ENCODE measurements around the gene TMPRSS4.

Gene TMPRSS4

GRCh38 chr11:118138839-118139420, 62.1 kb downstream of the TMPRSS4 start:
- DNase-seq: no peak

- DNase-seq: no peak
Measured at GRCh38 chr11:118139578-118139977, 62.7 kb downstream of the TMPRSS4 start.

- DNase-seq: no peak
Measured at GRCh38 chr11:118142081-118142480, 65.2 kb downstream of the TMPRSS4 start.

GRCh38 chr11:118142809-118143208, 65.9 kb downstream of the TMPRSS4 start:
- DNase-seq: no peak

GRCh38 chr11:118143661-118144185, 66.8 kb downstream of the TMPRSS4 start:
- DNase-seq: no peak

- no peak for DNase-seq
Measured at GRCh38 chr11:118144301-118145268, 67.7 kb downstream of the TMPRSS4 start.

- DNase-seq: no peak
Measured at GRCh38 chr11:118145285-118146227, 68.7 kb downstream of the TMPRSS4 start.

- DNase-seq: no peak
Measured at GRCh38 chr11:118146554-118146953, 69.7 kb downstream of the TMPRSS4 start.

GRCh38 chr11:118147502-118147901, 70.6 kb downstream of the TMPRSS4 start:
- DNase-seq: no peak

- DNase-seq: no peak
Measured at GRCh38 chr11:118148240-118148639, 71.4 kb downstream of the TMPRSS4 start.

GRCh38 chr11:118148856-118149255, 72.0 kb downstream of the TMPRSS4 start:
- no peak for DNase-seq

- no peak for DNase-seq
Measured at GRCh38 chr11:118149493-118149892, 72.6 kb downstream of the TMPRSS4 start.

- DNase-seq: no peak
Measured at GRCh38 chr11:118151431-118151830, 74.6 kb downstream of the TMPRSS4 start.

GRCh38 chr11:118152020-118152551, 75.2 kb downstream of the TMPRSS4 start:
- no peak for DNase-seq

- no peak for DNase-seq
Measured at GRCh38 chr11:118152552-118153471, 75.9 kb downstream of the TMPRSS4 start, which contains the start of gene SCN4B. TSS of gene SCN4B (minus strand) at chr11:118152823. CDS start at chr11:118152673, 150 bp downstream.

GRCh38 chr11:118153516-118153915, 76.6 kb downstream of the TMPRSS4 start:
- DNase-seq: no peak

- no peak for DNase-seq
Measured at GRCh38 chr11:118153976-118154375, 77.1 kb downstream of the TMPRSS4 start.

GRCh38 chr11:118154641-118155040, 77.8 kb downstream of the TMPRSS4 start:
- DNase-seq: no peak

- no peak for DNase-seq
Measured at GRCh38 chr11:118155776-118156530, 79.1 kb downstream of the TMPRSS4 start.

GRCh38 chr11:118156531-118157185, 79.8 kb downstream of the TMPRSS4 start:
- no peak for DNase-seq
